Glomerular endothelial cell (primary cell): ENCODE measurements around the gene GNG13. TPM values are rescaled to one million over a fixed set of nuclear protein-coding genes. Genes with fewer than 3 reads are reported as not detected.
"Not testable (repeated sequence)": the region's sequence is repeated elsewhere in the genome, so short reads cannot be mapped to it uniquely, and the experiment has no call there.

Experiments used
- DNase-seq: peaks from one replicate; pipeline ENCODE4 v3.0.0-alpha.2; 2011; ENCODE audit warnings: low read depth, low spot score; ENCODE audit errors: extremely low read depth
- total RNA-seq: library from RNA; depleted of rRNA; stranded (reverse); fragments of >200 nt; gene quantifications from 2 replicates; pipeline ENCODE4 v1.2.3, GENCODE V29; 2015

The GNG13 gene
- total RNA-seq, 1 donor from 2014 or later, result not detected

DNA sequence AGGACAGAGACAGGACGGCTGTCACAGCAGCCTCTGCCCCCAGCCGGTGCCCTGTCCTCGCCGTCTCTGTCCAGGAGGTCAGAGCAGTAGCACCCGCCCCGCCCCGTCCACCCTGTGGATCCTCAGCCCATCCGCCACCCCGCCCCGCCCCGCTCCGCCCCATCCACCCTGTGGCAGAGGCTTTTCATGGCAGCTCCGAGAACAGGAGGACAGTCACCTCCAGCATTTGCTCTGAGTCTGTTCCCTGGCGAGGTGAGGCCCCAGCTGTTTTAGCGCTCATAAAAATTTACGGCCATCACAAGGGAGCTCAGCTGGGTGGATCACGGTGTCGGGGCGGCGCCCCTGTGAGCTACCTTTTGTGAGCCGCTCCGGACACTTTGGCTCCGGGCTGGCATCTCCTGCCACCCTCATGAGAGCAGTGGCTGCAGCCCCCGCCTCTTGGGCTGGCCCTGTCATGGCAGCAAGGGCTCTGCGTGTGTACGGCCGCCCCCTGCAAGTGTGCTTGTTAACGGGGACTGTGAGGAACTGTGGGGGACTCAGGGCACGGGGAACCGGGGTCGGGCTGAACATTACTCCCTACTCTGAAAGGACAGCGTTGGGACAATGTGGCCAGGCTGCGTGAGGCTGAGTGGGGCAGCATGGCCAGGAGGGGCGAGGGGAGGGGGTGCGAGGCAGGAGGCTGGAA is 32.3 kb upstream of the GNG13 start:
- DNase-seq, result no peak

DNA sequence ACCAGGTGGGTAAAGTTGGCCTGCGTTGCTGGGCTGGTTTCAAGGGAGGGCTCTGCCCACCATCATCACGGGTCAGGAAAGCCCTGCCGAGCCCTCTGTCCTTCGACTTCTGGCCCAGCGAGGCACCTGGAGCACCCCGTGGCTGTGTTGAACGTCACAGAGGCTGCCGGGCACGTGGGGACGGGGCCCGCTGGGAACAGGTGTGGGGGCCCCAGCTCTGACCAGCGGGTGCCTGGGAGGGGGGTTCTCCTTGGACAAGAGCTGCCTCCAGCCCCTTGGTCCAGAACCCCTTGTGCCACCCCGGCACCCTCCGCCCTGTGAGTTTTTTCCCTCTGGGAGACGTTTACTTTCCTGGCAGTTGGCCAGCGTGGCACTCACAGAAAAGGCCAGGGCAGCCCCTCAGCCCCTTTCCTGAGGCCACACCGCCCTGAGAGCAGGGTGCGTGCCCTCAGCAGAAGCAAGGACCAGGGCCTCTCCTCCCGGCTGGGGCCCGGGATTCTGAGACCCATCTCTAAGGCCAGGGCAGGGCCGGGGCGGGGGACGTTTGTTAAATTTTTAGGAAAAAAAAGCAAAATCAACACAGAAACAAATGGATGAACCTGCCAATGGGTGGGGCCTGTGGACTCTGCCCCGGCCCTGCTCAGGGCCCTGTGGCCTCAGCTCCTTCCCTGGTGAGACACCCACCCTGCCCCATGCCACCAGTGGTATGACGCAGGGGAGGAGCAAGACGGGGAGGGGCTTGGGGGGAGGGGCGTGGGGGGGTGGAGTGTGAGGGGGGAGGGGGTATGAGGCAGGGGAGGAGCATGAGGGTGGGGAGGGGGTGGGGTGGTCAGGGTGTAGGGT is 31.3 kb upstream of the GNG13 start:
- no peak for DNase-seq

DNA sequence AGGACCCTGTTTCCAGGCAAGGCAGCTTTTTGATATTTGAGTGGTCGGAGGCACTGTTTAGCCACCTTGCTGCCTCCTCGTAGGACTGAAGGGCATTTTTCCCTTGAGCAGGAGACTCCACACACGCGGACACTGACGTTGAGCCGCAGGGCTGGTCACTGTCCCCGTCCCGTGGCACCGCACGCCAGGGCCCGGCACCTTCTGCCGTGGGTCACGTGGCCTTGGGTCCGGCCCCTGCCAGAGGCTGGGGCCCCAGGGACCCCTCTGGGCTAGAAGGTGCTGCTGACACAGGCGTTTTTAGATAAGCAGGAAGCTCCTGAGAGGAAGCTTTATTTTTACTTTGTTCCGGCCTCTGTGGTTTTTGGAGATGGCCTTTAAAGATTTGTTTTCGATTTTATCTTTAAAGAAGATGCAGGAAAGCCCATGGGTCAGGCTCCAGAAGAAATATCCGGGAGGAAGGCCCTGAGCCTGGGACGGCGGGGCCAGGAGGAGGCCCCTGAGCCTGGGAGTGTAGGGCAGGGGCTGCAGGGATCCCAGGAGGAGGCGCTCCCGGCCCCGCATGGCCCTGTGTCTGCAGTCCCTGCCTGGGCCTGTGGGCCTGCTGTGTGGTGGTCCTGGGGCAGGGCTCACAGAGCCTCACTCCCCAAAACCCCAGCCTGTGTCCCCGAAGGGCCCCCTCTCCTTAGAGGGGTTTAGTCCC is 30.5 kb upstream of the GNG13 start:
- no peak for DNase-seq

DNA sequence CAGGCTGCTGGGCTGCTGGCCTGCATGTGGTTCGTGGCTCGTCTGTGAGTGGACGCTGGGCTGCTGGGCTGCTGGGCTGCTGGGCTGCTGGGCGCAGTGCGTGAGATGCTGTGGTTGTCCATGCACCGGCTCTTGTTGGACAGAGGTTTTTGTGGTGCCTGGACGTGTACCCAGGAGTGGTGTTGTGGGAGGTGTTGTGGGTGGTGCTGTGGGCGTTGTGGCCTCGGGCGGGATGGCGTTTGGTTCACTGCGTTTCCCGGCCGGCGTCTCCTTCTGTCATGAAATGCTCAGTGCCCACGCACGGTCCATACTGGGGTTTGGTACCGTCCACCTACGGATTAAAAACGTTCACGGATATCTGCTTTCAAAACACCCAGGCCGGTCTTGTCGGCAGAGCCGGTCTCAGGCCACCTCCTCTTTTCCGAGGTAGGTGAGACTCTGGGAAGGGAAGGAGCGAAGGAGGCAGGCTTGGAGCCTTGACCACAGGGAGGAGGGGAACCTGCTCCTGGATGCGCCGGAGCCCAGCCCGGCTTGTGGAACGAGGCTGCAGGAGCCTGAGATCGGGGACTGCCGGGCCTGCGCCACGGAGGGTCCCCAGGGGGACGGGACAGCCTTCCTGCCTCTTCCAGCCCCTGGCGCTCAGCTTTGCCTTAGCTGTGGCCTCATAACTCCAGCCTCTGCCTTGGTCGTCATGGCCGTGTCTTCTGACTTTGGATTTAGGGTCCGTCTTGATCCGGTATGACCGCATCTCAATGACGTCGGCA is 29.8 kb upstream of the GNG13 start:
- DNase-seq, result no peak

DNA sequence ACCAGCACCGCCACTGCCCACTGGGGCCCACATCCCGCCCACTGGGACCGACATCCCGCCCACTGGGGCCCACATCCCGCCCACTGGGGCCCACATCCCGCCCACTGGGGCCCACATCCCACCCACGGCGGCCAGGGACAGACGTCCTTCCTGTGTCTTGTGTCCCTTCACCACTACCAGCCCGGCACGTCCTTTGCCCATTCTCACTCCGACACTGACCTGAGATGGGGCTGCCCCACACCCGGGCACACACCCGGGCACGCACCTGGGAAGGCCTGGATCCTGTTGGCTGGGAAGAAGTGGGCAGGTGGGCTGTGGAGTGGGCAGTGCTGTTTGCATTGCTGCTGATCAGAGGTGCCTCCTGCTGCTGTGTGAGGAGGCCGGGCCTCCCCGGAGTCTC is 28.4 kb upstream of the GNG13 start:
- no peak for DNase-seq

DNA sequence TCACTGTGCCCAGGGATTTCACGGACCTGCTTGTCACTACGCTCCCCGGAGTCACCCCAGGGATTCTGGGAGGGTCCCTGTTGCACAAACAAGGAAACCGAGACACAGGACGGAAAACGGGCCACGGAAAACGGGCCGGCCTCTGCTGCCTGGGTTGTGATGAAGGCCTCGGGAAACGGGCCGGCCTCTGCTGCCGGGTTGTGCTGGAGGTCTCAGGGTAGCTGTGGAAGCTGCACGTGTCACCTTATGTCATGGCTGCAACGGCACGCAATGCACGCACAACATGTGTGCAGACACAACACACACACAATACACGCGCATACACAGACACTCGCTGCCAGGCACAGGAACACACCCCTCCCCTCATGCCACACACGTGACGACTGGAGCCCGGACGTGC is 27.0 kb upstream of the GNG13 start:
- no peak for DNase-seq

DNA sequence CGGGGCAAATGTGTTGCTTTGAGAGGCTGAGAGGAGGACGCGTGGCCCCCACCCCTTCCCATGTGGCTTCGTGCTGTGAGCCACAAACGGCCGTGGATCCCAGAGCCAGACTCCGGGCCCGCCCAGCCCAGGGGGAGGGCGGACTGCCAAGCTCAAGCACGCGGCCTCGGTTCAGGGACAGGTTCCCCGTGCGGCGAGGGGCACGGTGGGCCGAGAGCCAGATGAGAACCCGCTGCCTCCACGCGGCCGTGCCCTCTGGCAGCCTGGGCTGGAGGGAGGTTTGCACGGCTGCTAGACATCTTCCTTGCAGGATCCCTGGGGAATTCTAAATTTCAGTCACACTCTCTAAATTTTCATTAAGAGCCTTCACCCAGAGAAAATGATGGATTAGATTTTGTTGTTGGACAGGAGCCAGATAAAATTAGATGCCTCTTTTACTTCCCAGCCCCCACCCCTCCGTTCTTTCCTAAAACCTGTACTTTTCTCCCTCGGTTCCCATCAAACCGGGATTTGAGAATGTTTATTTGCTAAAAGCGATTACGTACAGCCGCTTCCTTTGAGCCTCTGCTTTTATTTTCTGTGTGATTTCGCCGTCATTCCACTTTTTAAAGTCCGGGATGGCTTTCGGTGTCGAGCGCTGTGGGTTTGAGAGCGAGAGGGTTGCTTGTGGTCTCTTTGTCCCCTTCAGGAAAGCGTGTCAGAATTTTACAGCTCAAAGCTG is 25.0 kb upstream of the GNG13 start:
- DNase-seq, result no peak

DNA sequence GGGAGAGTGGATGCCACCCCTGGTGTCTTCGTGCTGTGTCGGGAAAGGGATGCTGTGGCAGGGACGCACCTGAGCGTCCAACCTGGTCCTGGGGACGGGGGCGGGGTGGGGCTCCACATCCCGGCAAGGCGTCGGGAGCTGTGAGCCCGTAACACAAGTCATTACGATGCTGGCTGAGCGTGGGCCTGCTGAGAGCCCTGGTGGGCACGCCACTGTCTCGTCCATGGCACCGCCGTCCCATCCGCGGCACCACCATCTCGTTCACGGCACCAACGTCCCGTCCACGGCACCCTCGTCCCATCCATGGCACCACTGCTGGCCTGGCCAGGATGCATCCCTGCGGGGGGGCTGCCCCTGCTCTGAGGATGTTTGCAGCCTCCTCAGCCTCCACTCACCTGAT is 24.1 kb upstream of the GNG13 start:
- DNase-seq, result no peak

DNA sequence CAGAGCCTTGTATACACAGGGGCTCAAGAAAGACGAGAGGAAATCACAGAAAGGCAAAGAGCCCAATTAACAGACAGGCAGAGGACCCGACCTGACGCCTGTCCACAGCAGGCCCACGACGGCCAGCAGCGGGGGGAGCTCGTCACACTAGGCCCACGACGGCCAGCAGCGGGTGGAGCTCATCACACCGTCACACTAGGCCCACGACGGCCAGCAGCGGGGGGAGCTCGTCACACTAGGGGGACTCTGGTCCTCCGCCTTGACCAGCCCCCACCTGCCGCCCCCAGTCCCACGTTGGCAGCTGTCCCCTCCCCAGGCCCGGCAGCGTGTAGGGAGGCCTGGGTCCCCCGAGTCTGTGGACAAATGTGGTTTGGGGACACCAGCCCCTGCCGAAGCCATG is 23.7 kb upstream of the GNG13 start:
- DNase-seq, result no peak

DNA sequence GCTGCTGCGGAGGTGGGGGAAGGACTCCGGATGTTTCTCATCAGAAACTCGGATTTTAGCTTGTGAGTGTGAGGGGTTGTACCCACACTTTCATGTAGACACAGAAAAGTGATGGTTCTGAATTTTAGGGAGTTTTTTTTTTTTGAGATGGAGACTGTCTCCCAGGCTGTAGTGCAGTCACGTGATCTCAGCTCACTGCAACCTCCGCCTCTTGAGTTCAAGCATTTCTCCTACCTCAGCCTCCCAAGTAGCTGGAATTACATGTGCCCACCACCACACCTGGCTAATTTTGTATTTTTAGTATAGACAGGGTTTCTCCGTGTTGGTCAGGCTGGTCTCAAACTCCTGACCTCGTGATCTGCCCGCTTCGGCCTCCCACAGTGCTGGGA is 22.4 kb upstream of the GNG13 start:
- DNase-seq, result no peak

DNA sequence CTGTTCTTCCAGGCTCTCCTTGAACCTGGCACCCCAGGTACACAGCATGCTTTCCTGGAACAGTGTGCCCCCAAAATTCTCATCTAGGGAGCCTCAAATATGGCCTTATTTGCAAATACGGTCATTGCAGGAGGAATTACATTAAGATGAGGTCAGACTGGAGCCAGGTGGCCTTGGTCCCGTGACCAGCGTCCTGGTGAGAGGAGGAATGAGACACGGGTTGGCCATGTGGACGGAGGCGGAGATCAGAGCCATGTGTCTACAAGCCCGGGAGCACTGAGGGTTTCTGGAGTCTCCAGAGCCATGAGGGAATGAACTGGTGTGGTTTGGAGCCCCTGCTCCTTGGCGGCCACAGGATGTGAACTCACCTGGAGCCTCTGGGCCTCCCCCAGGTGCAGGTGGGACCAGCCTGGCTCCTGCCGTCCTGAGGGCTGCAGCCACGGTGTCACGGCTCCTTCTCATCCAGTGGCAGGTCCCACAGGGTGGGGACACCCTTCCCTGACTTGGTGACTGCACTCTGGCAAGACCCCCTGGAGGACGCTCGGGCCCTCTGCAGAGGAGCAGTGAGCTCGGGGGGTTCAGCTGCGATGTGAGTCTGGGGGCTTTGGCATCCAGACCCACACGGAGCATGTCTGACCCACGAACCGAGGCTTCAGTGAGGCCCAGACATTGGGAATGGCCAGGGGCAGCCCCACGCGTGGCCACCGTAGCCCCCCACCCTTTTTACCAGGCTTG is 21.8 kb upstream of the GNG13 start:
- DNase-seq, result no peak

DNA sequence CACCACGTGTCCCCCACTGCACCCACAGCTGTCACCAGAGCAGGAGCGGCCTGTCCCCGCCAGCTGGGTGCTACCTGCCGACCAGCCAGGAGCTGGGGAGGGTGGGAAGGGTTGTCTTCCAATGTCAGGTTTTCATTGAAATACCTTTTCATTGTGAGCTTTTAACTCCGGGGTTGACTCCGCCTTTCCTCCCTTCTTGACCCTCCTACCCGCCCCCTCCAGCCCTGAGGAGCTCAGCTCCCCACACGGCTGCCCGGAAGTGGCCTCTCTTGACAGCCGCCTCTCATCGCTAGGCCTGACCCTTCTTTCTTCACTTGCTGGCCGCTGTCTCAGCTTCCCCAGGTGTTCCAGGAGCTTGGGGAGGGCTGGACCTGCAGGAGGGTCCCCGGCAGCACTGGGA is 21.2 kb upstream of the GNG13 start:
- DNase-seq, result no peak

DNA sequence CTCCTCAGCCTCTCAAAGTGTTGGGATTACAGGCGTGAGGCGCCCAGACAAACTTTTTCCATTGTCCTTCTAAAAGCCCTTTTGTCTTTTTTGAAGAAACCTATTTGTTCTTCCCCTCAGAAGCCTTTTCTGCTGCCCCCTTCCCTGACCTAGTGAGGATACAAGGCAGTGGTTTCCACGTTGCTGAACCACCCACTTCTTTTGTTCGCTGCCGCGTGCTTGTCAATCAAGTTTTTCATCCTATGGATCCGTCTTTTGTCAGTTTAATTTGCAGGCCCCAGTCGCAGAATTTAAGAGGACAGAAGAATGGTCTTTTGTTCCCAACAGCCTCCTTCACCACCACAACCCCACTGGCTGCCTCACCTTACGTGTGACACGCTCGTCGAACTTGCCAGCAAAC is 20.2 kb upstream of the GNG13 start:
- no peak for DNase-seq

DNA sequence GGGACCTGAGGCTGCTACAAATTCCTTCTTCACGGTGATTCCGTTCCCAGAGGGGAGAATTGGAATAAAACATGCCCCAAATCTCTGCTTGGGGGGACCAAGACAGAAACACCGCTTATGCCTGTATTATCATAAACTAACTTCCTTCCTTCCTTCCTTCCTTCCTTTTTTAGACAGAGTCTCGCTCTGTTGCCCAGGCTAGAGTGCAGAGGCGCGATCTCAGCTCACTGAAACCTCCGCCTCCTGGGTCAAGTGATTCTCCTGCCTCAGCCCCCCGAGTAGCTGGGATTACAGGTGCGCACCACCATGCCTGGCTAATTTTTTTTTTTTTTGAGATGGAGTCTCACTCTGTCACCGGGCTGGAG is 19.5 kb upstream of the GNG13 start:
- not testable (repeated sequence) for DNase-seq

DNA sequence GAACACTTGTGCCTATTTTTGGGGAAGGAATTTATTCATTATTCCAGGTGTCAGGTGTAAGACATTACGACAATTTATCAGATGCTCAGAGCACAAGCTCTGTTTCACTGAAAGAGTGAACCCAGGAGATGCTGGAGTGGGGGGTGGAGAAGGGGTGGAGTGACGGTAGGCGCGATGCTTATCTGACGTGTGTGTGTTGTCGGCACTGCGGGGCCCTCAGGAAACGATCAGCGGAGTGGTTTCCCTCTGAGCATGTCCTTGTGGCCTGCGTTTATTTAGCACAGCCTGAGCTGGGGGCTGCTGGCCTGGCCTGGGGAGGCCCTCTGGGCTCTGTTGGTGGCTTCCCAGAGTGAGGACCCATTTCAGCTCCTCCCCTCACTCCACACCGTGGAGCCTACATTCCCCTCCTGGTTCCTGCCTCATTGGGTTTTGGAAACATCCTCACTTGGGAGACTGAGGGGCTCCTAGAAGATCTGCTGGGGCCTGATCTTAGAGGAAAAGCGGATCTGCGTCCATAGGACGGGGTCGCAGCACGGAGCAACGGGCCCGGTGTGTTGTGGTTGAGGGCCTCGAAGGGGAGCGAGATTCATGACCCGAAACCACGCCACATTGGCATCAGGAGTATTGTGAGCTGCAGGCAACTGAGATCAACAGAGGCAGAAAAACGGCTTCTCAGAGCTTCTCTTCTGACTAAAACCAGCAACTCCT is 19.0 kb upstream of the GNG13 start:
- no peak for DNase-seq

DNA sequence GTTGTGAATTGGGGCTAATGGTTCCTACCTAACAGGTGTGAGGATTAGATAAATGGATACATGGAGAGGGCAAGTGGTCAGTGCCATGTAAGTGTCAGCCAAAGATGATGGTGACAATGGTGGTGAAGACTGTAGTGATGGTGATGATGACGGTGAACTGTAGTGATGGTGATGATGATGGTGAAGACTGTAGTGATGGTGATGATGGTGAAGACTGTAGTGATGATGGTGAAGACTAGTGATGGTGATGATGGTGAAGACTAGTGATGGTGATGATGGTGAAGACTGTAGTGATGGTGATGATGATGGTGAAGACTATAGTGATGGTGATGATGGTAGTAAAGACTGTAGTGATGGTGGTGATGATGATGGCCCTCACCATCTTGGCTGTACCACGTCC is 18.1 kb upstream of the GNG13 start:
- no peak for DNase-seq

DNA sequence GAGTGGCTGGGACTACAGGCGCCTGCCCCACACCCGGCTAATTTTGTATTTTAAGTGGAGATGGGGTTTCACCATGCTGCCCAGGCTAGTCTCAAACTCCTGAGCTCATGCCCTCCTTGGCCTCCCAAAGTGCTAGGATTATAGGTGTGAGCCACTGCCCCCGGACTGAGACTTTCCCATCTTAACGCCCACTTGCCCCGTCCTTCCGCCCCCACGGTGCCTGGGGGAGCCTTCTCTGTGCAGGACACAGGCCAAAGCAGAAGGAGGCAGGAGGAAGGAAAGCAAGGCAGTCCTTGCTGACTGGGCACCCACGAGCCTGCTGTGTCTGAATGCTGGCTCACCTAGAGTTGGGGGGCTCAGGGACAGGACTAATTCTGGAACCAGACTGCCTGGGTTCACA is 17.6 kb upstream of the GNG13 start:
- no peak for DNase-seq

DNA sequence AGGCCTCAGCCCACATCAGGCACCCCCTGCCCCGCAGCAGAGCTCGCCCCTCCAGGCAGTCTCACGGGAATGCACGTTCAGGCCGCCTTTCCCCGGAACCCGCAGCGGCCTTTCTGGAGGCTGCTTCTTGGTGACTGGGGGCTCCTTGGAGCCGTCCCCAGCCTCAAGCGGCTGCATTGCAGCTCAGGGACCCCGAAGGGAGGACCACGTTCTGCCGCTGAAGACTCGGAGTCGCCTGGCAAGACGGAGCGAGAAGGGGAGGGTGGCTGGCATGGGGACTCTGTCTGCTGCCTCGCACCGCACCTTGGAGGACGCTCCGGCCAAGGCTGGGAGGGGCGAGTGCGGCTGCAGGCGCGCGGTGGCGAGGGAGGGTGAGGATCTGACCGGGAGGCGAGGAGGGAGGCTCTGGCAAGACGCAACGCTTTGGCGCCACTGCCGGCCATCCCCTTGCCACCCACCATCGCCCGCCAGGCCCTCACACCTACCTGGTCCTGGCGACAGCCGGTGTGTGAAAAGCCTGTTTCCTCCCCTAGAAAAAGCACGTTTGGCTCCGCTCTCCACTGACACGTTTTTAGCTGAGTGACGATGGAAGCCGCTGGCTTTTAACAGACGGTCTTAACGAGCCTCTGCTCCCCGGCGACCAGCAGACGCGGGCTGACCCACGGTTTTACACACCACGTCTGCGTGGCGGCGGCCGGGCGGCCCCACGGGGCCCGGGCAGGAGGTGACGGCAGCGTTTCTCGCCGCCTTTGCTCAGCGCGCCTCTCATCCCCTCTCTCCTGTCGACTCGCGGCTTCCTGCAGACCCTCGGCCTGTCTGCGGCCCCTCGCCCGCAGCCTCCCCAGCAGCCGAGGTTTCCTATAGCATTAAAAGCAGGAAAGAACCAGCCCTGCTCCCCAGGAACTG is 16.7 kb upstream of the GNG13 start:
- no peak for DNase-seq
